WTC11 (cell line): ENCODE data around the gene COL4A1.

ENCODE experiments used
- ATF3 ChIP-seq: sonication (generic); formaldehyde crosslinking; conservative IDR thresholded peaks from 2 replicates; pipeline ENCODE4 v1.8.1; 2022; ENCODE audit warnings: mild to moderate bottlenecking, missing genetic modification reagents
- CTCF ChIP-seq: fragments of 200-600 bp; IDR thresholded peaks from 2 replicates; pipeline ENCODE4 v1.8.0; 2022; ENCODE audit warnings: antibody characterized with exemption
- MAX ChIP-seq: sonication (generic); formaldehyde crosslinking; IDR thresholded peaks from 2 replicates; pipeline ENCODE4 v1.8.0; 2022; ENCODE audit warnings: mild to moderate bottlenecking, missing genetic modification reagents
- NR2C2 ChIP-seq: sonication (generic); formaldehyde crosslinking; IDR thresholded peaks from 2 replicates; pipeline ENCODE4 v1.8.0; 2022; ENCODE audit warnings: mild to moderate bottlenecking, missing genetic modification reagents
- SP1 ChIP-seq: sonication (generic); formaldehyde crosslinking; conservative IDR thresholded peaks from 2 replicates; pipeline ENCODE4 v1.8.1; 2022; ENCODE audit warnings: missing genetic modification reagents
- TP53 ChIP-seq: sonication (generic); formaldehyde crosslinking; IDR thresholded peaks from 2 replicates; pipeline ENCODE4 v1.8.1; 2023; ENCODE audit warnings: mild to moderate bottlenecking, missing genetic modification reagents
- ZMAT4 ChIP-seq: fragments of 250-450 bp; sonication (Bioruptor Pico); IDR thresholded peaks from 2 replicates; pipeline ENCODE4 v1.9.0; 2021; ENCODE audit warnings: mild to moderate bottlenecking

- no peak for TF ChIP-seq MAX (CRISPR knock-in tag)
- TF ChIP-seq ZMAT4 (CRISPR knock-in tag): no peak
- no peak for TF ChIP-seq TP53 (CRISPR knock-in tag)
- TF ChIP-seq NR2C2 (CRISPR knock-in tag): no peak
- TF ChIP-seq CTCF: no peak
- no peak for TF ChIP-seq SP1 (CRISPR knock-in tag)
- no peak for TF ChIP-seq ATF3 (CRISPR knock-in tag)
Measured at GRCh38 chr13:110263888-110264287, 43.1 kb downstream of the COL4A1 start.
